Measurements from ENCODE around the gene TSPAN8.
"Not testable (repeated sequence)": the region's sequence is repeated elsewhere in the genome, so short reads cannot be mapped to it uniquely, and the experiment has no call there.

TSPAN8 gene

DNA sequence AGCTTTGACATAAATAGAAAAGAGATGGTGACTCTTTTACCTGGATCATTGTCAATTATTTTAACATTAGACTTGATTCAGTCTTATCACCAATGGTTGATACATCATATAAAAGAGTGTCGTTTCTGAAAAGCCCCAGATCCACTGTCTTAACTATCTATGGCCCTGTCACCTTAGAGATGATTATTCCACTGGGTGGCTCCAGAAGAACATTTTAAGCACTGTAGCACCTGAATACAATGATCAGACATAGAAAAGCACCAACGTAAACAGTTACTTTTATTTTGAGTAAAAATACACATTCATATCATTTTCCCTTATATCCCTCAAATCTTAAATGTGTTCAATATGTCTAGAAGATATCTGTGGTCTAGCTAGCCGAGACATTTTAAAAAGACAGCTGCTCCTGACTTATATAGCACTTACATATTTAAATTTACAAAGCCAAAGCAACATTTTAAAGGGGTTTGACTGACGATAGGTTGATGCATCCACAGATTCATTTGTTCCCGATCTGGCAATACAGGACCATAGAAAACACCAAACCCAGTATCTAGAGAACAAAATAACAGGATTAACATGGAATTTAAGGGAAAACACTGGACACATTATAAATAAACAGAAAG is 32.9 kb downstream of the TSPAN8 start:
- no peak for DNase-seq

DNA sequence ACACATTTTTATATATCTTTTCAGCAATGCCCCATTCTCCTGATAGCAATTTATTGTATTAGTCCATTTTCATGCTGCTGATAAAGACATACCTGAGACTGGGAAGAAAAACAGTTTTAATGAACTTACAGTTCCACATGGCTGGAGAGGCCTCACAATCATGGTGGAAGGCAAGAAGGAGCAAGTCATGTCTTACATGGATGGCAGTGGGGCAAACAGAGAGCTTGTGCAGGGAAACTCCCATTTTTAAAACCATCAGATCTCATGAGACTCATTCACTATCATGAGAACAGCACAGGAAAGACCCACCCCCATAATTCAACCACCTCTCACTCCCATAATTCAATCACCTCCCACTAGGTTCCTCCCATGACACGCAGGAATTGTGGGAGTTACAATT is 44.7 kb downstream of the TSPAN8 start:
- DNase-seq, result not testable (repeated sequence)

DNA sequence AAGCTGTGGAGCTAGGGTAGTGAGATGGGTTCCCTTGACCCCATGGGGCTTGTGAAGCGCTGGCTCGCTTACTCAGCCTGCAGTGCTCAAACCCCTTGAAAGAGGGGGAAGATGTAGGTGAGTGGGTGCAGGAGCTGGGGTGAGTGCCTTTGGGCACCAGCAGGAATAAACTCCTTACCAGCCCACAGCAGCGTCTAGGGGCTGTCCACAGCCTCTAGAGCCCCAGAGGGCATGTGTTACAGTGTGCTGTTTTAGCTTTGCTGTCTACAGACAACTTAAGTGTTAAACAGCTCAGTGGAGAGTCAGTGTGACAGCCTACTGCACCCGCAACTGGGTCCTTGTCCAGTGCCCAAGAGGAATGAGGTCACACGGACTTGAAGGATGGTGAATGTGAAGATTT is 48.0 kb downstream of the TSPAN8 start:
- no peak for DNase-seq

DNA sequence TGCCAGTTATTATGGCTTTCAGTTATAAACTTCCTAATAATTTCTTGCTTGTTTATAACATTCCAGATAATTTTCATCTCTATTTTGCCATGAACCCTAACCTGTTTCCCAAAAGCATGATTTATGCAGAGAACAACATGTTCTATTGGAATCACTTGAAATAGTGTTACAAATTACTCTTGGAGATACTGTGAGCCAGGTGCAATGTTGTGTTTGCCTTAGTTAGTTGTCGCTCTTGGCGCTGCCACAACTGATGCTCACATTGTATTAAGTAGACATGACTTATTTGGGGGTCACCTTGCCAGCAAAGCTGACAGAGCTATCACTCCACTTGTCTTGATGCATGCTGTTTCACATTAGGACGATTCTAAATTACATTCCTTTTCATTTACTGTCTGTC is 49.4 kb downstream of the TSPAN8 start:
- DNase-seq, result no peak

DNA sequence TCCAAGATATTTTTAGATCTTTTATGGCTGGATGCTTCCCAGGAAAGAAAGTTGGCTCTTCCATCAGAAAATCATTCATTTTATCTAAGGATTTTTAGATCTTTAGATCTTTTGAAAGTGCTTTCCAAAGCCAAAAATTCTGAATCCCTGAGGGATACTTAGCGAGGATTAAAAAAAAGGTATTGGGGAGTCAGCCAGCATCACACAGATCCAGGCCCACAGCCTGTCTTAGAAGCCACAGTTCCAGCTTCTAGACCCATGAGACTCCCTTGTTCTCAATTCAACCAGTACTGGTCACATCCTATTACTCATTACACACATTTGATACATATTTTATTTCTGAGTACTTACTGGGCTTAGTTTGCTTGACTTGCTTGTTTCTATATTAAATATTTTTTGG is 49.9 kb downstream of the TSPAN8 start:
- peak; percentile 42 for DNase-seq

DNA sequence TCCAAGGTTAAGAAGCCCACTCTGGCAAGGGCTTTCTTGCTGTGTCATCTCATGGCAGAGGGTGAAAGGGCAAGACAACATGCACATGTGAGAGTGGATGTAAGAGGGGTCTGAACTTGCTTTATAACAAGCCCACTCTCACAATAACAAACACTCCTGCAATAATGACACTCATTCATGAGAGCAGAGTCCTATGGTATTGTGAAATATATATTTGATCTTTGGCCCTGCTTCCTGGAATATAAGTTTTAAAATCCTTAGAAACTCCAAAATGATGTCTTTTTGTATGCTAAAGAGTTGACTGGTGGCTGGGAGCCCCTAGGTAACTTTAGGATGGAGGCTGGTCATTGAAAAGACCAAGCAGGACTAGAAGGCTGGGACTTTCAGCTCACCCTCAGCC is 51.8 kb downstream of the TSPAN8 start:
- no peak for DNase-seq

DNA sequence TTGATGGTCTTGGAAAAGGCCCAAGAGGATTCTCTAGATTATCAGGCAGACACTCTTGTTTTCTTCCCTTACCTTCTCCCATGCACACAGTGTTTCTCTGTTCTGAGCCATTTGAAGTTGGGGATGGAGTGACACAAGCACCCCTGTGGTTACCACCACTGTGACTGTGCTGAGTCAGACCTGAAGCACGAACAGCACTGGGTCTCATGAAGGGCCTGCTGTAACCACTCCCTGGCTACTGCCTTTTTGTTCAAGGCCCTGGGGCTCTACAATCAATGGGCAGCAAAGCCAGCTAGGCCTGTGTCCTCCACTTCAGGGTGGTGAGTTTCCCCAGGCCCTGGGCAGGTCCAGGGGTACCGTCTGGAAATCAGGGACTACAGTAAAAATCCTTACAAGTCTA is 65.5 kb downstream of the TSPAN8 start:
- DNase-seq, result no peak

DNA sequence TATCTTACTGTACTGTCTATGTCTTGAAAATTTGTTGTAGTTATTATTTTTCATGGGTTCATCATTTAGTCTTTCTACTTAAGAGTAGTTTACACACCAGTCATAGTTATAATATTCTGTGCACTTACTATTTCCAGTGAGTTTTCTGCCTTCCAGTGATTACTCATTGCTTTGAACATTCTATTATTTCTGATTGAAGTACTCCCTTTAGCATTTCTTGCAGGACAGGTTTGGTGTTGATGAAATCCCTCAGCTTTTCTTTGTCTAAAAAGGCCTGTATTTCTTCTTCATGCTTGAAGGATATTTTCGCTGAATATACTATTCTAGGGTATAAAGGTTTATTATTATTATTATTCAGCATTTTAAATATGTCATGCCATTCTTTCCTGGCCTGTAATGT is 66.8 kb downstream of the TSPAN8 start:
- DNase-seq, result no peak

DNA sequence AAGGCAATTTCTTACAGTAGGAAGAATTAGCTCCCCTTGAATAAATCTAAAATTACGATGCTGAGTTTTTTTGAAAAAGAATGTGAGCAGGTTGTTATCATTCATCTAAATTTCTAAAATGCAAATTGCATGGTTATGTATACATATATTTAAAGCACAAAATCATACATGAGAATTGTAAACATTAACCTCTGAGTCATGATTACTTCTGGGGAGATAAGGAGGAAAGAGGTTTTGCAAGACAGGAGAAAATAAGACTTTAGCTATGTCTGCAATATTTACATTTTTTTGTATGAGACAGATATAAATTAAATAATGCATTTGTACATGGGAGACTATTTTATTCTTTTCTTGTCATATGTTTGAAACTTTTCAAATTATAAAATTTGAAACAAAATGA is 72.2 kb downstream of the TSPAN8 start:
- DNase-seq, result no peak

DNA sequence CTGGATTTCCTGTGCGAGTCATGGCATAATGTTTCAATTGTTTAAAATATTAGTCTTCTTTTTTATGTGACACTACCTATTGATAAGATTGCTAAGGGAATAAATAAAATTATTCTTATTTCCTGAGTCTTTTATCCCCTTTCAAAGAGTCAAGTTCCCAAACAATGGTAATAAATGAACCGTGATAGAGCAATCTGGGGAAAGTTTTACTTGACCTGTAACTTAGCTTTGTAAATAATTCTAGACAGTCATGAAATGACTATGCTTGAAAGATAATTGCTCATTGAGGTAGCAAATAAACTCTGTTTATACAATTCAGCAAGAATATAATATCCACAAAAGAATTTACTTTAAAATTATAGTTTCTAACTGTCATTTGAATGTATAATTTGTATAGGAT is 82.1 kb downstream of the TSPAN8 start:
- no peak for DNase-seq

All from fibroblast of skin of right quadriceps (primary cell).